DMS 273 treated with DMSO at 0.1 percent for 48 hours (cell line): ENCODE results near the gene HOXA5.

Experiments used
- DNase-seq: peaks from one replicate; lab custom pipeline; 2025; lab: John Stamatoyannopoulos, UW

The HOXA5 gene

GRCh38 chr7:27182285-27182841 is 38.9 kb upstream of the HOXA5 start:
- DNase-seq: no peak

GRCh38 chr7:27181795-27182275 is 38.4 kb upstream of the HOXA5 start:
- no peak for DNase-seq

GRCh38 chr7:27180431-27181420 is 37.2 kb upstream of the HOXA5 start:
- no peak for DNase-seq

DNA sequence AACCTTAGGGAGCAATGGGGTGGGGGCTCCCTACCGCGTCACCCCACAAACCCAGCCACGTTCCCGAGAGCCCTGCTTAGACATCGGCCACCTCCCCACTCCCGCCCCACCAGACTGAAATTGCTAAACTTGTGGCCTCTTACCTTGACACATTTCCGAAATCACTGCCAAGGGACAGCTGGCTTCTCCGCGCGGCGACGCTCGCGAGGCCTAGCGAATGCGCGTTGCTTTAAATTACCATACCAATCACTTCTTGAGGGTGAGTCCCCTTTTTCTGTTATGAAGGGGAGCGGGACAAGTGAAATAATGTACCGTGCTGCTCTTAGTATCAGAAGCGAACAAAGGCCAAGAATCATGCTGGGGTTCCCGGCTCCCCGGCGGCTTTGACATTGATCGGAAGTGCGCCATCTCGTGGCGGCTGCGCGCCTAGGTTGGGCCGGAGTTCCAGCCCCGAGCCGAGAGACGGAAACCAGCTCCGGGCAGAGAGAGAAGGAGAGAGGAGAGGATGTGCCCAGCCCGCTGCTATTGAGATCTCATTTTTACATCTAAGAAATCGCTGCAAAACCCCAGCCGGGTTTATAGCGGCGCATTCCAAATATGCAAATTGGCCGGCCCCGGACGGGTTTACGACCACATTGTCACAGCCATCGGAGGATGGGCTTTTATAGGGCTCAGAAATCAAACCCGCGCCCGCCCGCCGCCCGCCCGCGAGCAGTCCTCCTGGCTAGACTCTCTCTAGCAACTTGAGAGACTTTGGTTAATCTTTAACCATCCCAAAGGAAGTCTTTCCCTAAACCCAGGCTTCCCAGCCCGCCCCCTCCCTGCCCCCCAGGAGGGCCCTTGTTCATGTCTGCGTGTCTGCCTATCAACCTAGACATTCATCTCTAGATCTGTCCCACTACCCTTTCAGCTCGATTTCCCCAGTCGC is 36.3 kb upstream of the HOXA5 start:
- DNase-seq: no peak

DNA sequence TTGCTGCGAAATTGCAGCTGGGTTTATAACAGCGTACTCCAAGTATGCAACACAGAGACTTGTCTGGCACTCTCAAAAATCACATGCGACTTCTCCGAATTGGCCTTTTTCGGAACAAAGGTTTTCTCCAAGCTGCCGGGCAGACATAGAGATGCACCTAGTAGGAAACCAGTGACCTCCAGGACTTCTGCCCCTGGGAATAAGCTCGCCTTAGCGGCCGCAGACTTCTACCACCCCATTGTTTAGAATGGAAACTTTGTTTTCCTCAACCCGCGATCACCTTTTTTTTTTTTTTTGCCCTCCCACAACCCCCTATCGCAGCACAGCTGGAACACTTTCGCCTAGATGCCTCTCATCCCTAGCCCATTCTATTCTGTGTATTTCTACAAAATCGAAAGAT is 35.5 kb upstream of the HOXA5 start:
- no peak for DNase-seq

DNA sequence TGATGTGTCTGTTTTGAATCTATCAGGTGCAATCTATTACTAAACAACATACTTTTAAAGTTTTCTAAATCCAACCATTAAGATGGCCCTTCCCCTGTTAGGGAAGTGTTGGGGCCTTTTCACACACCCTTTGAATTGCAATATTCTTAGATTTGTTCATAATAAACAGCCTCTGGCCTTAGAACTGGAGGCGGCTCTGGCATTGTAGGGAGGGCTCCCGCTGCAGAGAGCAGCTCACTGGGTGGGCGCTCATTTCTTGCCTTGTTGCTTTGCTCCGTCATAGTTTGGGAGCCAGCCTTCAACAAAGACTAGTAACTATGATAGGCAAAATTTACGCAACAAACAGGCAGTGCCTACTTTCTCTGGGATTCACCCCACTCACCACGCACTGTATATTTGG is 34.9 kb upstream of the HOXA5 start:
- DNase-seq: no peak

- DNase-seq: no peak
Measured at GRCh38 chr7:27177795-27178320, 34.4 kb upstream of the HOXA5 start.

GRCh38 chr7:27176962-27177794 is 33.7 kb upstream of the HOXA5 start:
- no peak for DNase-seq

DNA sequence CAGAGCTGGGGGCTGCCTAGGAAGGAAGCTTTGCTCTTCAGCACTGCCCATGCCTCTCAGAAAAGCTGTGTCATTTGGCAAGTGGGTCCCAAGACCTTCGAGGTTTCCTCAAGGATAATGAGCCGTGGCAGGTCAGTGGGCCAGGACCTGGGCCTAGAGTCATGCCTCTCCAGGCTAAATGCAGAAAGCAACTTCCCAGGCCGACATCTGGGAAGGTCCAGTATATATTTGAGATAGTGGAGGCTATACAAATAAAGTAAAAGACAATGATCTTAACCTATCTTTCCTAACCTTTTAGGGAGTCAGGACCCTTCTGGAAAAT is 33.0 kb upstream of the HOXA5 start:
- DNase-seq: no peak

- DNase-seq: no peak
Measured at GRCh38 chr7:27175626-27176523, 32.4 kb upstream of the HOXA5 start.

- no peak for DNase-seq
Measured at GRCh38 chr7:27174874-27175625, 31.6 kb upstream of the HOXA5 start.

GRCh38 chr7:27173956-27174873 is 30.7 kb upstream of the HOXA5 start, which contains the start of gene HOXA10:
TSS of gene HOXA10 (minus strand) at chr7:27174320. CDS start at chr7:27174306, 14 bp downstream.
- no peak for DNase-seq

- DNase-seq: no peak
Measured at GRCh38 chr7:27173511-27173955, 30.1 kb upstream of the HOXA5 start.

GRCh38 chr7:27172823-27173510 is 29.5 kb upstream of the HOXA5 start:
- DNase-seq: no peak

DNA sequence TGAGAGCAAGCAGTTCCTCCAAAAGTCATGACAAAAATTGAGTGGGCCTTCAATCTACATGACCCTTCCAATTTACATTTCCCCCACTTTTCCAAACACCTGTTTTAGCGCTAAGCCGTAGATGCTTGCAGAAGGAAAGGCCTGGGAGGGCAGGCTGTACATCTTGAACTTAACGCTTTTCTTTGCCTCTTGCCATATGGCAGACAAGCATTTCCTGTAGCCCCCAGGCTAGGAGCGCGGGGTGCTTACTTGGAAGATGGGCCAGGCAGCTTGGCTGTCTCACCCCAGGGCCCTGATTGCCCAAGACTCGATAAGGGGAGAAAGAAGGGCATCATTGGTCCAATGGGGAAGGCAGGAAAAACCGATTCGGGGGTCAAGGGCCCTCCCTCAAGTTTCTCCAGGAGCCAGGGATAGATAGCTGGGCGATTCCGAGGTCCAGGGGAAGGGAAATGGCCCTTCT is 28.9 kb upstream of the HOXA5 start:
- no peak for DNase-seq

- no peak for DNase-seq
Measured at GRCh38 chr7:27171637-27172314, 28.3 kb upstream of the HOXA5 start.

DNA sequence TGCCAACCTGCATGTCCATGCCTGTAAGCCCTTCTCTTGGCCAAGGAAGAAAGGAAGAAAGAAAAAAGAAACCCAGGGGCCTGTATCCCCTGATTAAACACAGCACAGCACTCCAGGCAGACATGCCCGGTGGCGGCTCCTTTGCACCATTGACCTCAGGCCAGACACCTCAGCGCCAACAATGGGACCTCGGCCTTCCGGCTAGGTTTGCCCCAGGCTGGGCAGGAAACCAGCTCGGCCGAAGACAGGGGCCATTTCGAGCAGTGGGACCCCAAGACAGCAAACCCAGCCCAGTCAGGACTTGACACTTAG is 27.8 kb upstream of the HOXA5 start:
- no peak for DNase-seq
